MCF 10A (cell line): ENCODE data around the gene NIF3L1. TPM values are rescaled to one million over a fixed set of nuclear protein-coding genes. Genes with fewer than 3 reads are reported as not detected.

Source experiments
- BruUV-seq: library from RNA; stranded (reverse); fragments of 400-500 nt; replicated peaks from 2 replicates; lab custom pipeline; 2021; lab: Mats Ljungman, UMichigan
- CTCF ChIA-PET: fragments of 300-600 bp; sonication (Branson Sonifier 250); formaldehyde crosslinking; extraction: SDS; loops from one replicate; lab custom pipeline; 2021; ENCODE audit warnings: antibody characterized with exemption, inconsistent platforms; lab: Yijun Ruan, JAX
- POLR2A ChIA-PET: fragments of 300-600, 350-650 bp; sonication (Branson Sonifier 250); formaldehyde crosslinking; extraction: SDS; loops from one replicate; lab custom pipeline; 2020; ENCODE audit warnings: antibody characterized with exemption, inconsistent platforms; lab: Yijun Ruan, JAX
- DNase-seq: peaks from one replicate; pipeline ENCODE4 v3.0.0-alpha.2; 2018; ENCODE audit not compliant: unreplicated experiment
- H3K27ac Mint-ChIP-seq: one replicate; pipeline ENCODE4 v1.8.0; 2022; ENCODE audit warnings: mild to moderate bottlenecking, low read depth, mixed read lengths; ENCODE audit not compliant: unreplicated experiment
- H3K27me3 Mint-ChIP-seq: one replicate; pipeline ENCODE4 v1.8.0; 2022; ENCODE audit warnings: mixed read lengths; ENCODE audit not compliant: insufficient read depth, unreplicated experiment
- H3K36me3 Mint-ChIP-seq: one replicate; pipeline ENCODE4 v1.8.0; 2022; ENCODE audit warnings: mild to moderate bottlenecking, moderate library complexity, mixed read lengths; ENCODE audit not compliant: insufficient read depth, unreplicated experiment
- H3K4me1 Mint-ChIP-seq: one replicate; pipeline ENCODE4 v1.8.0; 2022; ENCODE audit warnings: mixed read lengths; ENCODE audit not compliant: insufficient read depth, unreplicated experiment
- H3K4me3 Mint-ChIP-seq: one replicate; pipeline ENCODE4 v1.8.0; 2022; ENCODE audit warnings: mild to moderate bottlenecking, moderate library complexity, mixed read lengths; ENCODE audit not compliant: unreplicated experiment
- H3K9me3 Mint-ChIP-seq: one replicate; pipeline ENCODE4 v1.8.0; 2022; ENCODE audit warnings: mixed read lengths; ENCODE audit not compliant: unreplicated experiment
- CTCF ChIP-seq: fragments of 200-600 bp; IDR thresholded peaks from one replicate; pipeline ENCODE4 v1.8.0; 2022; ENCODE audit warnings: antibody characterized with exemption, mild to moderate bottlenecking; ENCODE audit not compliant: unreplicated experiment
- intact Hi-C: fragments of 100-400 bp; cut with micrococcal nuclease; formaldehyde crosslinking; loops from 2 replicates; pipeline ENCODE4 v1.14.1; 2022
- total RNA-seq: library from RNA; stranded (reverse); gene quantifications from 2 replicates; pipeline ENCODE4 v1.2.3, GENCODE V29; 2022

The NIF3L1 gene
- total RNA-seq, 1 experiment from 2014 or later = 19.3 TPM

GRCh38 chr2:200945395-200945729 lies 56.2 kb downstream of the NIF3L1 start:
- intact Hi-C loops = no loop called here
- Mint-ChIP-seq H3K4me3 (no peak overlapping the region), H3K9me3 (no peaks in the 10 kb centered on the region), H3K27me3 (no peaks in the 10 kb centered on the region), H3K27ac (peak overlapping the region; percentile 87), H3K4me1 (peaks cover 16% of the 10 kb centered on the region), H3K36me3 (peaks cover 80% of the 10 kb centered on the region)
- DNase-seq = no peak
- POLR2A ChIA-PET = interaction anchor here (0.6 to 2.8 kb wide), 10 partner anchors 9 to 172 kb away, joined by 3 to 21 read pairs (median 4); partner anchors contain the start of gene ORC2
- BruUV-seq = no TSS peak
- CTCF ChIA-PET = interaction anchor here (0.5 to 2.9 kb wide), 7 partner anchors 9 to 278 kb away, joined by 3 to 17 read pairs (median 3); no protein-coding TSS in a partner anchor
- no peak for TF ChIP-seq CTCF

GRCh38 chr2:200950378-200950777 lies 61.2 kb downstream of the NIF3L1 start:
- POLR2A ChIA-PET = interaction anchor here (1.9 kb wide), 1 partner anchor 12 kb away, joined by 7 read pairs; no protein-coding TSS in a partner anchor
- CTCF ChIA-PET = interaction anchor here (0.6 to 1.3 kb wide), 3 partner anchors 119 to 279 kb away, joined by 3 to 6 read pairs (median 5); no protein-coding TSS in a partner anchor
- peaks cover 78% of the 10 kb centered on the region for H3K36me3 Mint-ChIP-seq
- no peak overlapping the region for H3K27ac Mint-ChIP-seq
- no peaks in the 10 kb centered on the region for H3K9me3 Mint-ChIP-seq
- intact Hi-C loops = no loop called here
- no peak for DNase-seq
- H3K4me3 Mint-ChIP-seq = no peak overlapping the region
- H3K4me1 Mint-ChIP-seq = peaks cover 6% of the 10 kb centered on the region
- no peak for TF ChIP-seq CTCF
- H3K27me3 Mint-ChIP-seq = no peaks in the 10 kb centered on the region
- BruUV-seq = no TSS peak

Other genes with a start within 250 kb of the NIF3L1 start
- 353 and 371 TPM in 2 replicates for gene BZW1, start 77.5 kb upstream of the NIF3L1 start, total RNA-seq
- 102 and 118 TPM in 2 replicates for gene CLK1, start 24.7 kb upstream of the NIF3L1 start, total RNA-seq
- gene PPIL3, start 294 bp upstream of the NIF3L1 start, total RNA-seq = 33.9 and 35.4 TPM in 2 replicates
- gene ORC2, start 74.3 kb downstream of the NIF3L1 start, total RNA-seq = 51.5 and 54.4 TPM in 2 replicates
- 13.7 and 13.9 TPM in 2 replicates for gene HYCC2, start 182.3 kb downstream of the NIF3L1 start, total RNA-seq
- gene NDUFB3, start 182.6 kb downstream of the NIF3L1 start, total RNA-seq = 78.0 and 94.9 TPM in 2 replicates
- 69.2 and 70.1 TPM in 2 replicates for gene CFLAR, start 226.8 kb downstream of the NIF3L1 start, total RNA-seq